Erythroblast (primary cell): ENCODE results near the gene SLC39A11.
"Not testable (repeated sequence)": the region's sequence is repeated elsewhere in the genome, so short reads cannot be mapped to it uniquely, and the experiment has no call there.

Source experiments
- GATA1 ChIP-seq: IDR thresholded peaks from 2 replicates; pipeline ENCODE4 v1.6.1; 2011; ENCODE audit warnings: low read depth, mild to moderate bottlenecking, control low read depth, low read length, moderate library complexity
- POLR2A ChIP-seq: IDR thresholded peaks from 2 replicates; pipeline ENCODE4 v1.6.1; 2011; ENCODE audit warnings: mild to moderate bottlenecking, low read length

- not testable (repeated sequence) for TF ChIP-seq POLR2A, GATA1
These were observed 266.4 kb downstream of the SLC39A11 start for GRCh38 chr17:72826059-72826458.
